Stimulated activated CD4-positive, alpha-beta T cell treated with anti-CD3 and anti-CD28 coated beads, Interleukin-15, amount 100 ng/mL, for 24 hours (primary cell): ENCODE measurements around the gene MOCS1.

Experiments
- DNase-seq: peaks from one replicate; pipeline ENCODE4 v3.0.0-alpha.2; 2020

Gene MOCS1

GRCh38 chr6:39899554-39900295 lies 34.5 kb downstream of the MOCS1 start:
- no peak for DNase-seq

- no peak for DNase-seq
Measured at GRCh38 chr6:39898625-39899024, 35.6 kb downstream of the MOCS1 start.

- DNase-seq = no peak
Measured at GRCh38 chr6:39897698-39898097, 36.6 kb downstream of the MOCS1 start.

- DNase-seq = no peak
Measured at GRCh38 chr6:39896701-39897100, 37.6 kb downstream of the MOCS1 start.

GRCh38 chr6:39893286-39893685 lies 41.0 kb downstream of the MOCS1 start:
- no peak for DNase-seq

- DNase-seq = peak; percentile 44
Measured at GRCh38 chr6:39892490-39893129, 41.7 kb downstream of the MOCS1 start.

GRCh38 chr6:39891976-39892375 lies 42.3 kb downstream of the MOCS1 start:
- DNase-seq = no peak

- no peak for DNase-seq
Measured at GRCh38 chr6:39891353-39891752, 42.9 kb downstream of the MOCS1 start.

- DNase-seq = no peak
Measured at GRCh38 chr6:39889229-39889628, 45.0 kb downstream of the MOCS1 start.

GRCh38 chr6:39887692-39888450 lies 46.4 kb downstream of the MOCS1 start:
- no peak for DNase-seq

GRCh38 chr6:39886871-39887270 lies 47.4 kb downstream of the MOCS1 start:
- no peak for DNase-seq

GRCh38 chr6:39885691-39886090 lies 48.6 kb downstream of the MOCS1 start:
- no peak for DNase-seq

- DNase-seq = no peak
Measured at GRCh38 chr6:39884696-39885095, 49.6 kb downstream of the MOCS1 start.

- no peak for DNase-seq
Measured at GRCh38 chr6:39882531-39882899, 51.7 kb downstream of the MOCS1 start.

GRCh38 chr6:39881851-39882530 lies 52.3 kb downstream of the MOCS1 start:
- DNase-seq = no peak

GRCh38 chr6:39880594-39880993 lies 53.7 kb downstream of the MOCS1 start:
- DNase-seq = no peak

- no peak for DNase-seq
Measured at GRCh38 chr6:39879535-39879934, 54.7 kb downstream of the MOCS1 start.

- DNase-seq = no peak
Measured at GRCh38 chr6:39876826-39877225, 57.4 kb downstream of the MOCS1 start.

GRCh38 chr6:39876111-39876510 lies 58.2 kb downstream of the MOCS1 start:
- no peak for DNase-seq

- DNase-seq = no peak
Measured at GRCh38 chr6:39873439-39873838, 60.8 kb downstream of the MOCS1 start.

- peak; percentile 6 for DNase-seq
Measured at GRCh38 chr6:39870950-39871349, 63.3 kb downstream of the MOCS1 start.

GRCh38 chr6:39867592-39867991 lies 66.7 kb downstream of the MOCS1 start:
- no peak for DNase-seq
